Motor neuron (in vitro differentiated cells): Measurements from ENCODE around the gene CTSL. TPM values are rescaled to one million over a fixed set of nuclear protein-coding genes. Genes with fewer than 3 reads are reported as not detected.

Experiments
- ATAC-seq, 8 experiments: fragments of 200-7000 bp; cut with Tn5 transposase; replicated peaks in 6 of 8; 2 replicates each; pipeline ENCODE4 v1.8.0; 2021; ENCODE audit warnings: mild to moderate bottlenecking in 8 of 8, moderate library complexity in 8 of 8
- H3K27ac ChIP-seq, 2 donors: fragments of 250-450 bp; sonication (Bioruptor Pico); 2 replicates each; pipeline ENCODE4 v1.9.0; 2021; ENCODE audit warnings: antibody characterized with exemption in 2 of 2, mild to moderate bottlenecking in 2 of 2, moderate library complexity in 1 of 2
- H3K4me1 ChIP-seq, 2 donors: fragments of 250-450 bp; sonication (Bioruptor Pico); replicated peaks in 1 of 2; 2 replicates each; pipeline ENCODE4 v1.6.1; 2021; ENCODE audit warnings: antibody characterized with exemption in 2 of 2, mild to moderate bottlenecking in 2 of 2, moderate library complexity in 1 of 2
- H3K4me3 ChIP-seq, 5 donors: fragments of 250-450 bp; sonication (Bioruptor Pico); 2 replicates each; pipeline ENCODE4 v1.9.0; 2021; ENCODE audit warnings: antibody characterized with exemption in 5 of 5, mild to moderate bottlenecking in 5 of 5, moderate library complexity in 4 of 5
- WGBS, 10 experiments: fragments of 450-650 bp; shearing (Covaris generic); methylation state at CpG; one replicate each; pipeline ENCODE4 v1.0.0; 2022; 5-methylcytosine and 5-hydroxymethylcytosine counted together
- in situ Hi-C, 9 experiments: fragments of 400-800 bp; cut with MboI; loops; one replicate each; pipeline ENCODE4 v1.15.0; 2021; ENCODE audit warnings: low sequenced_read_pairs in 9 of 9, low pct_unique_long_range_greater_than_20kb in 2 of 9; ENCODE audit not compliant: unreplicated experiment in 9 of 9
- total RNA-seq, 8 experiments: library from RNA; unstranded; fragments of 300-600 nt; gene quantifications; 2 replicates each; pipeline versions ENCODE4 v1.2.3 to v1.2.4, GENCODE V29; 2022

The CTSL gene
- total RNA-seq, result 100 to 1,000 TPM in 3 of 8 experiments, 10 to 100 TPM in 5; 27.8 to 713 (median 52.1) TPM

- in situ Hi-C loops, result no loop called here
- H3K27ac ChIP-seq, result peak within 1 kb of the TSS; percentile 79 to 86
- WGBS, 10 experiments, result 0 to 3% (median 0%) methylated on average over 2 to 28 of the region's 67 CpGs; no CpG with 5 or more reads in 4 of the 10 experiments
- peaks cover 9 to 13% of the 10 kb centered on the region in 2 donors for H3K4me1 ChIP-seq
- peak; percentile 83 to 92 (median 88) for ATAC-seq
- peak within 1 kb of the TSS; percentile 48 to 56 (median 51) for H3K4me3 ChIP-seq
Observed at GRCh38 chr9:87725900-87726709, at the start of gene CTSL. CTSL (plus strand) TSS chr9:87726119; CDS start chr9:87727604, 1,485 bp downstream.

- 56 to 100% (median 85%) methylated on average over 2 to 8 of the region's 14 CpGs; no CpG with 5 or more reads in 3 of the 10 experiments for WGBS, 10 experiments
- peak in 3 of 8 experiments; percentile 7 to 27 (median 9) for ATAC-seq
Observed at GRCh38 chr9:87676976-87677775, 48.7 kb upstream of the CTSL start.

GRCh38 chr9:87677776-87678587 lies 47.9 kb upstream of the CTSL start:
- WGBS, 10 experiments, result 20 to 96% (median 80%) methylated on average over 1 to 9 of the region's 17 CpGs; no CpG with 5 or more reads in 3 of the 10 experiments
- H3K4me3 ChIP-seq, result no peak overlapping the region
- no peak overlapping the region for H3K27ac ChIP-seq
- in situ Hi-C loops, result loop anchor here in 7 of 9 experiments (25.0 kb wide), 5 partner anchors 134 to 1334 kb away; partner anchors contain the start of gene S1PR3 (in 1 of the 7)
- H3K4me1 ChIP-seq, result peaks cover 3 to 6% of the 10 kb centered on the region in 2 donors
- ATAC-seq, result peak in 6 of 8 experiments; percentile 24 to 62 (median 46)

More at GRCh38 chr9:87676976-87677775, 48.7 kb upstream of the CTSL start:
- Histone ChIP-seq H3K4me1 (peaks cover 3% of the 10 kb centered on the region in 2 donors), H3K4me3 (no peak overlapping the region), H3K27ac (no peak overlapping the region)
- in situ Hi-C loops, result loop anchor here in 7 of 9 experiments (25.0 kb wide), 5 partner anchors 135 to 1335 kb away; partner anchors contain the start of gene S1PR3 (in 1 of the 7)

DNA sequence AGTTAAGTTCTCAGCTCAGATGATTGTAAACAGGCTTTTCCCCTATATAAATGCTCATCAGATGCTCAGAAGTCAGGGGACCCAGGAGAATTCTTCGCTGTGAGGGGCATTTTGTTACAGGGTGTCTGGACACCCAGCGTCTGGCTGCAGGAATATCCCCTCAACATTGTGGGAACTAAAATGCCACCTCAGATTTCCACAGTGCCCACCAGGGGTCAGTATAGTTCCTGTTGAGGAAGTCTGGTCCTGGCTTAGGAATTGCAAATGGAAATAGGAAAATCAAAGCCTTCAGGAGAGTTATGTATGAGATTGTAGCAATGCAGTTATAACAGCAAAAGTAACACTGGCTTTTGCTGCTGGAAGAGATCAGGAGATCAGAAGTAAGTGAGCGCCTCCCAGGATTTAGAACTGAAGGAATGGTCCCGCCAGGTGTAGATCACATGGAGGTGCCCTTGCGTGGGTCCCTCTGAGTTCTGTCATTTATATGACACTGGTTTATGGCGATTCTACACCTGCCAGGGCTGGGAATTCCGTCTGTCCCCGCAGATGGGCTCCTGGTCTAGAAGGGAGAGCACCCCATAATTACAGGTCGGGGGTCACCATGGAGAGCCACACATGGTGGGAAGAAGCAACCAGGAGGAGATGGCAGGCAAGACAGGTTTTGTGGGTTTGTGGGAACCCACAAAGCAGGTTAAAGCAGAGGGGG lies 47.1 kb upstream of the CTSL start:
- ATAC-seq, result peak; percentile 52 to 75 (median 72)
- no peak overlapping the region for H3K4me3 ChIP-seq
- H3K27ac ChIP-seq, result no peak overlapping the region
- 0 to 100% (median 72%) methylated on average over 1 to 6 of the region's 9 CpGs; no CpG with 5 or more reads in 4 of the 10 experiments for WGBS, 10 experiments
- peaks cover 3 to 6% of the 10 kb centered on the region in 2 donors for H3K4me1 ChIP-seq
- in situ Hi-C loops, result loop anchor here in 7 of 9 experiments (25.0 kb wide), 5 partner anchors 133 to 1333 kb away; partner anchors contain the start of gene S1PR3 (in 1 of the 7)

DNA sequence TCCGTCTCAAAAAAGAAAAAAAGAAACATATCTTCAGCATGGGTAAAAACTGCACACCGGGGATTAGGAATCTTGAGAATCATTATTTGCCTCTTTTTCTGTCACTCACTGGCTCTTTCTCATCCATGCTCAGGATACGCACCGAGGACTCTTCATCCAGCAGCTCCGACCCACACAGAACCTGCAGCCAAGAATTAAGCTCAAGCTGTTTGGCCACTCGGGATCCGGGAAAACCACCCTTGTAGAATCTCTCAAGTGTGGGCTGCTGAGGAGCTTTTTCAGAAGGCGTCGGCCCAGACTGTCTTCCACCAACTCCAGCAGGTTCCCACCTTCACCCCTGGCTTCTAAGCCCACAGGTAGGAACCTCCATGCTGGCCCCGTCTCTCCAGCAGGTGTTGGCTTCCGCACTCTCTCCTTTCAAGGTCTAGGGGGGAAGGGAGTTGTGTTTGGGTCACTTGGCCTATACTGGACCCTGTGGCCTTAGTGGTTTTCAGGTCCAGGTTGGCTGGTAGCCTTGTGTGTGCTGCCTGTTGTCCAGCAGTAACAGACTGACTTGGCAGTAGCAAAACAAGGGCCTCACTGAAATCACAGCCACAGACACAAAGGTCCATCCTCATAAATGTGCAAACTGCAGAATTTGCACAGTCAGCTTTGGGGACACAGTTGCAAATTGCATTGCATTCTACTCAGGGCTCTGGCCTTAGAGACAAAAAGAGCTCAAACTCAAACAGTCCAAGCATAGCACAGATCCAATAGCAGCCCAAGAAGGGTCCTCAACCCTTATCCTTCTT lies 44.5 kb upstream of the CTSL start:
- no peak overlapping the region for H3K4me3 ChIP-seq

DNA sequence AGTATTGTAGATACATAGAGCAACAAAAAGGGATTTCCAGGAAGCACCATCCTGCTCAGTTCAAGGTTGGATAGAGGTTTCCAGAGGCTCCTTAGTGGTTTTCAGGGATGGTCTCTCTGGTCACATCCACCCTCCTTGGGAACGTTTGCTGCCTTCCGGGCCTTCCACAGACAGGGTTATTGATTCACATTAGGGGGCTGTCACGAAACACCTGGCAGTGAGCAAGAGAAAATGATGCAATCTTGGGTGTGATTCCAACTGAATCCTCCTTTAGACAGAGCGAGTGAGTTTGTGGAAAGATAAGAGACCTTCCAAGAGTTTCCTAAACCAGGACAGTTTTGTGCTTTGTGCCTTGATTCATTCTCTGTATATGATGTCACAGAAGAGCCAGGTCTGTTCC lies 43.8 kb upstream of the CTSL start:
- no peak overlapping the region for H3K4me3 ChIP-seq
- peak in 5 of 8 experiments; percentile 32 to 74 (median 54) for ATAC-seq
- in situ Hi-C loops, result loop anchor here in 7 of 9 experiments (10.0 to 25.0 kb wide), 6 partner anchors 130 to 1330 kb away; partner anchors contain the start of gene S1PR3 (in 1 of the 7)
- H3K27ac ChIP-seq, result peak overlapping the region; percentile 35 to 42
- WGBS, 10 experiments, result 66 to 100% (median 80%) methylated on average over 1 to 4 of the region's 4 CpGs; no CpG with 5 or more reads in 3 of the 10 experiments
- H3K4me1 ChIP-seq, result peaks cover 3 to 8% of the 10 kb centered on the region in 2 donors

More for the DNA sequence above, 44.5 kb upstream of the CTSL start:
- Histone ChIP-seq H3K4me1 (peaks cover 3 to 8% of the 10 kb centered on the region in 2 donors), H3K27ac (peak overlapping the region; percentile 35 to 42)
- ATAC-seq, result peak in 2 of 8 experiments; percentile 8 to 11
- in situ Hi-C loops, result loop anchor here in 7 of 9 experiments (10.0 to 25.0 kb wide), 6 partner anchors 131 to 1331 kb away; partner anchors contain the start of gene S1PR3 (in 1 of the 7)
- WGBS, 10 experiments, result 80 to 96% (median 93%) methylated on average over 1 to 7 of the region's 11 CpGs; no CpG with 5 or more reads in 5 of the 10 experiments

- H3K4me1 ChIP-seq, result peaks cover 3 to 8% of the 10 kb centered on the region in 2 donors
- no peak overlapping the region for H3K4me3 ChIP-seq
- no peak overlapping the region for H3K27ac ChIP-seq
- in situ Hi-C loops, result loop anchor here in 7 of 9 experiments (10.0 to 25.0 kb wide), 6 partner anchors 130 to 1330 kb away; partner anchors contain the start of gene S1PR3 (in 1 of the 7)
- 69 to 98% (median 90%) methylated on average over 3 to 4 of the region's 4 CpGs; no CpG with 5 or more reads in 2 of the 10 experiments for WGBS, 10 experiments
- no peak for ATAC-seq
Observed at GRCh38 chr9:87682618-87683017, 43.3 kb upstream of the CTSL start.

DNA sequence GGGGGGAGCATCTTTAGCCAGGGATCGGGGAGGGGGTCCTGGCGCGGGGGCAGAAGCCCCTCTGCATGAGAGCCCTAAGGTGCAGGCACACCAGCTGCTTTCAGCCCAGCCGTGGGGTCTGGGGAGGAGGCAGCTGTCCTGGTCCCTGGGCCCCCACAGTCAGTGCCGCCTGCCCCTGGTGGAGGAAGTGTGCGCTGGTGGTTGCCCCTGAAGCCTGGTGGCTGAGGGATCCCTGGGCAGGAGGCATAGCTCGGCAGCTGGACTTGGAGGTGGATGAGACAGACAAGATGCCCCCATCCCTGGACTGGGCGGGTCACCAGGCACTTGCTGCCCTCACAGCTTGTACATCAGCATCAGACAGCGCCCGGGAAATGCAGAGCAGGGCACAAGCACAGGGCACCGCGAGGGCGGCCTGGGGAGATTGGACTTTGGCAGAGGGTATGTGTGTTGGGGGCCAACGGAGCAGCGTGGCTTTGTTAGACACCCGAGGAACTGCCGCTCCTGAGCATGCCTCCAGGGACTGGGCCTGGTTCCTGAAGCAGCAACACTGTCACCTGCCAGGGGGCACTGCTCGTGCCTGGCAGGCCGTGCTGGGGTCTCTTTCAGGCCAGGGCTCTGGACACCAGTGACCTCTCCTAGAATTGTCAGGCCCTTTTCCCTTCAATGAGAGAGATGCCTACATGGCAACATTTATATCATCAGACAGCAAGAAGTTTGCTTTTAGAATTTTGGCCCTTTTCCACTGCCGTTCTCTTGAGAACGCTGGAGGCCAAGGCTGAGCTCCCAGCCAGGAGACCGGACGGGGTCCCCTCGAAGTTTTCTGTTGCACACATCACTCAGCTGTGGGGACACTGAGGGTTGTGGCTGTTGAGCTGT lies 41.9 kb upstream of the CTSL start:
- Histone ChIP-seq H3K4me3 (no peak overlapping the region), H3K27ac (no peak overlapping the region), H3K4me1 (peaks cover 3 to 8% of the 10 kb centered on the region in 2 donors)
- in situ Hi-C loops, result loop anchor here in 7 of 9 experiments (10.0 to 25.0 kb wide), 6 partner anchors 128 to 1328 kb away; partner anchors contain the start of gene S1PR3 (in 1 of the 7)
- ATAC-seq, result no peak
- WGBS, 10 experiments, result 60 to 96% (median 80%) methylated on average over 1 to 10 of the region's 24 CpGs; no CpG with 5 or more reads in 6 of the 10 experiments

DNA sequence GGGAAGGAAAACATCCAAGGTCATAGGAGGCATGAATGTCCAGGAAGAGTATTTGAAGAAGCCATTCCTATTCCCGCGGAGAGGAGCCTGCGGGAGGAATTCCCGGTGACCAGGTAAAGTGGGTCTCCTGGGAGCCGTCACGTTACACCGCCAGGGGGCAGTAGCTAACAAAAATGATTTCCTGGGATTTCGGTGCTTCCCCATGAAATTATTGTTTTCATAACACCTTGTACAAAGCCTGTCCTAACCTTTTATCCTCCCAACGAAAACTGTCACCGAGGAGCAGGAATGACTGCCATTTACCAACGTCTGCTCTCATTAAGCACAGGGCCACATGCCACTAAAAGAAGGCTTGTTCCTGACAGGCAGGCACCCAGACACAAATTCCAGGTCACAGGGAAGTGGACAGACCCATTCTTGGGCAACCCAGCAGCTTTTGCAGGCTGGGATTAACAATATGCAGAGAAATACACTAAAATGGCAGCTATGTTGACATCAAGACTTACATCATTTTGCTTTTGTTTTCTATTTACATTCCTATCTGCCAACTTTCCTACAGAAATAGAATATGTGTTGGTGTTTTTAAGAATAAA lies 41.2 kb upstream of the CTSL start:
- in situ Hi-C loops, result loop anchor here in 7 of 9 experiments (10.0 to 25.0 kb wide), 6 partner anchors 128 to 1328 kb away; partner anchors contain the start of gene S1PR3 (in 1 of the 7)
- Histone ChIP-seq H3K27ac (no peak overlapping the region), H3K4me3 (no peak overlapping the region), H3K4me1 (peaks cover 3 to 8% of the 10 kb centered on the region in 2 donors)
- ATAC-seq, result peak in 4 of 8 experiments; percentile 38 to 42 (median 39)
- WGBS, 10 experiments, result 4 to 100% (median 38%) methylated on average over 1 to 7 of the region's 11 CpGs; no CpG with 5 or more reads in 5 of the 10 experiments
